ENCODE results near the gene CEBPZ.

The CEBPZ gene

DNA sequence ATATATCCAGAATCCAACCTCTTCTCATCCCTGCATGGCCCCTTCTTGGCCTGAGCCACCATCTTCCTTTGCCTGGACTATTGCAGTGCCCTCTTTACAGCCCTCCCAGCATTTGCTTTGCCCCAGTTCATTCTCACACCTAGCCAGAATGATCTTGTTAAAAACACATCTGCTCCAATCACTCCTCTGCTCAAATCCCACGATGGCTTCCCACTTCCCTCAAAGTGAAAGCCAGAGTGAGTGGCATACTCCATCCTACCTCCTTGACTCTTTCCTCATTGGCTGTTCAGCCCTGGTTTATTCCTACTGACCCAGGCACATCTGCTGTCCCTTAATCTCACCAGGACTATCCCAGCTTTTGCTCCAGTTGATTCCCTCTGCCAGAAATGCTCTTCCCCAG is 57.7 kb downstream of the CEBPZ start:
- Mint-ChIP-seq H3K27me3 (no peaks in the 10 kb centered on the region), H3K4me1 (ENCODE audit: low read depth) (no peaks in the 10 kb centered on the region), H3K9me3 (no peaks in the 10 kb centered on the region), H3K27ac (no peak overlapping the region), H3K36me3 (ENCODE audit: low read depth) (no peaks in the 10 kb centered on the region), H3K4me3 (no peak overlapping the region)
- no peak for DNase-seq

DNA sequence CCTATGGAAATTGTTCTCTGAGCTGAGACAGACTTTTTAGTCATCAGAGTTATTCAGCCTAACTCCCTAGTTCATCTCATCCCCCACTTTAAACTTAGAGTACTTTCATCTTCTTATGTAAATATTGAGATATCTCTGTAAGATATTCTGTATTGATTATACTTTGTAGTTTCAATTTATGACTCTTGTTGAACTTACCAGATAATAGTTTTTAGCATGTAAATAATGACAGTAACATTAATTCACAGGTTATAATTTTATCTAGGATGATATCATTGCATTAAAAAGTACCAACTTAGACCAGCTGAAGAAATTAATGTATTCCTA is 59.8 kb downstream of the CEBPZ start:
- no peaks in the 10 kb centered on the region for H3K36me3 Mint-ChIP-seq (ENCODE audit: low read depth)
- no peaks in the 10 kb centered on the region for H3K9me3 Mint-ChIP-seq
- DNase-seq = no peak
- no peak overlapping the region for H3K27ac Mint-ChIP-seq
- peaks cover 1% of the 10 kb centered on the region for H3K4me1 Mint-ChIP-seq (ENCODE audit: low read depth)
- H3K4me3 Mint-ChIP-seq = no peak overlapping the region
- H3K27me3 Mint-ChIP-seq = no peaks in the 10 kb centered on the region

DNA sequence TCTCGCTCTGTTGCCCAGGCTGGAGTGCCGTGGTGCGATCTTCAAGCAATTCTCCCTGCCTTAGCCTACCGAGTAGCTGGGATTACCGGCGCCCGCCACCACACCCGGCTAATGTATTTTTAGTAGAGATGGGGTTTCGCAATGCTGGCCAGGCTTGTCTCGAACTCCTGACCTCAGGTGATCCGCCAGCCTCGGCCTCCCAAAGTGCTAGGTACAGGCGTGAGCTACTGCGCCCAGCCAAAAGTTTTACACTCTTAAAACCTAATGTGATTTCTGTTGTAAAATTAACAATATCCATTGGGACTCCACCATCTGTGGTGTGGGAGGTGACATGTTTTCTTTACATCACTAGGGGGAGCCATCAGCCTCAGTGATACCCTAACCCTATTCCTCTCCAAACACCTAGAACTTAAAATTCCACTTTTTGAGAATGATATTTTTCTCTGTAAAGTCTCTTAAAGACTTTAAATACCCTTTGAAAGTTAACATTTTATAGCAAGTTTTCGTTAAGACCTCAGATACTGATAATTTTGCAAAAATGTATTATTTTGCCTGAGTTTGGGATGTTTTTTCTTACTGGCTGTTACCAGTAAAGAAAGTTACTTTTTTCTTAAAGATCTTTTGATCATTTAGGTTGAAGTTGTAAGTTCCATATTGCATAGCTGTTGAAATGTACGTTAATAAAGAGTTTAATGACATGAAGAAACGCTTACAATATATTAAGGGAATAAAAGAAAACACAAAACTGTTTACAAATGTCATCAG is 63.0 kb downstream of the CEBPZ start:
- peaks cover 7% of the 10 kb centered on the region for H3K9me3 Mint-ChIP-seq
- H3K4me3 Mint-ChIP-seq = no peak overlapping the region
- no peak for DNase-seq
- H3K27ac Mint-ChIP-seq = no peak overlapping the region
- H3K36me3 Mint-ChIP-seq (ENCODE audit: low read depth) = peaks cover 4% of the 10 kb centered on the region
- peaks cover 1% of the 10 kb centered on the region for H3K4me1 Mint-ChIP-seq (ENCODE audit: low read depth)
- H3K27me3 Mint-ChIP-seq = no peaks in the 10 kb centered on the region

DNA sequence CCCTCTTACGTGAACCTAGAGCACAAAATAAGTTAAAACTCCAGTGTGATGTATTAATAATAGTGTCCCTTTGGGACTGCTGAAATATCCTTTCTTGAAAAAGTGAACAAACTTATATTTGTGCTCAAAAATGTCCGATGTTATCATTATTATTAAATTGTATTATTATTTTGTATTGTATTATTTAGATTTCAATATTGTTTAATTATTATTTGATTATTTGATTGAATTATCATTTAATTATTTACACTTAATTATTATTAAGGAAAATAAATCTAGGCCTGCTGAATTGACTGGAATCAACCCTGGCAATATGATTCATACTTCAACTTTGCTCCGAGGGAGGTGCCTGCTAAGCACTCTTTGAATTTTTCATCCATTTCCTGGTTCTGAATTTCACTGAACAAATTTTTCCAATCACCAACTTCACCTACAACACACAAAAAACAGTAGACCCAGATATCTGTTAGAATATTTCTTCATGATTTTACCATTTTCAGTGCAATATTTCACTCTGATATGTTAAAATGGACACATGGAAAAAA is 63.7 kb downstream of the CEBPZ start:
- Mint-ChIP-seq H3K4me3 (no peak overlapping the region), H3K27ac (no peak overlapping the region), H3K4me1 (ENCODE audit: low read depth) (peaks cover 1% of the 10 kb centered on the region), H3K36me3 (ENCODE audit: low read depth) (peaks cover 4% of the 10 kb centered on the region), H3K27me3 (no peaks in the 10 kb centered on the region), H3K9me3 (peaks cover 7% of the 10 kb centered on the region)
- no peak for DNase-seq

DNA sequence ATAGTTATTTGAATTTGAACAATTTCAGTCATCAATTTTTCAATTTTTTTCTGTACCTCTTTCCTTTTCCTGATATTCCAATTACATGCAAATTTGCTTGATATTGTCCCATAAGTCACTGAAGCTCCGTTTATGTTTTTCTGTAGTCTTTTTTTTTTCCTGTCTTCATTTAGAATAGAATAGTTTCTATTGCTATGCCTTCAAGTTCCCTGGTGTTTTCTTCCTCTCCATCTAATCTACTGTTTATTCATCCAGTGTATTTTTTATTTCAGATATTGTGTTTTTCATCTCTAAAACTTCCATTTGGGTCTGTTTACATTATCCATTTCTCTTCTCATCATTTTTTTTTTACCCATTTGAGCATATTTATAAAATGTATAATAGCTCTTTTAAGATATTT is 66.6 kb downstream of the CEBPZ start:
- Mint-ChIP-seq H3K4me1 (ENCODE audit: low read depth) (peaks cover 3% of the 10 kb centered on the region), H3K36me3 (ENCODE audit: low read depth) (peaks cover 4% of the 10 kb centered on the region), H3K9me3 (peaks cover 7% of the 10 kb centered on the region), H3K27me3 (no peaks in the 10 kb centered on the region), H3K4me3 (no peak overlapping the region), H3K27ac (no peak overlapping the region)
- DNase-seq = no peak

DNA sequence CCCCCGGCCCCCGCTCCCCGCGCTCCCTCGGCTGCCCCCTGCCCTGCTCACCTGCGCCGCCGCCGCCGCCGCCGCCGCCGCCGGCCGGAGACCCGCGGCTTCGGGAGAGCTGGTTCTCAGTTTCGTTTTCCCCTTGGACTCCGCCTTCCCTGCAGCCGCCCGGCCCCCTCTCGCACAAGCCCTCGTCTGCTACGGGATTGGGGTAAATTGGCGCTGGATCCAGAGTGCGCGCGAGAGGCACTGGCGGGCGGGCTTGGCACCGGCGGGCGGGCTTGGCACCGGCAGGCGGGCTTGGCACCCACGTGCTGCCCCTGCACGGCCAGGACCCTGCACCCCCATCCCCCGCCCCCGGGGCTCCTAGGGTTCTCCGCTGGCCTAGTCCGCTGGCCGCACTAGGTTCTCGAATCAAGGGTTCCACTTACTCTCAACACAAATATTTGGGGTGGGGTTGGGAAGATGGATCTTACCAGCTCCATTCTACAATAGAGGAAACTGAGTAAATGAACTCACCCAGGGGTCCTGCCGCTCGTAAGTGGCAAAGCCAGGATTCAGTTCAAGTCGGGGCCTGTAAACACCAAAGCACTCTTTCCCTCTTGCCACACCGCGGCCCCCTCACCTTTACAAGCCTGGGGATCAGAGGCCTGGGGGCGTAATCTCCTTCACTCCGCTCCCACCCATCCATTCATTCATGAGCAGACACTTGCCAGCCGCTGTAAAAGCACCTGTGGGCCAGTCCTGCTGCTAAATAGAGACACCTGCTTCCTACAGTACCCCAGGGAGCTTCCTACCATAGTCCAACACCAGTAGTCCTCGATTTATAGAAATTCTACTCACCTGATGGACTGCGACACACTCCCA is 74.3 kb downstream of the CEBPZ start, which contains the start of gene EIF2AK2:
EIF2AK2 (minus strand) TSS at position 124 of the 858 bp plus-strand sequence. CDS start 9,174 bp downstream, outside the sequence.
- Mint-ChIP-seq H3K27me3 (no peaks in the 10 kb centered on the region), H3K4me3 (peak within 1 kb of the TSS; percentile 88), H3K4me1 (ENCODE audit: low read depth) (peaks cover 48% of the 10 kb centered on the region), H3K36me3 (ENCODE audit: low read depth) (peaks cover 33% of the 10 kb centered on the region), H3K9me3 (peaks cover 2% of the 10 kb centered on the region), H3K27ac (peak within 1 kb of the TSS; percentile 94)
- peak; percentile 84 for DNase-seq

DNA sequence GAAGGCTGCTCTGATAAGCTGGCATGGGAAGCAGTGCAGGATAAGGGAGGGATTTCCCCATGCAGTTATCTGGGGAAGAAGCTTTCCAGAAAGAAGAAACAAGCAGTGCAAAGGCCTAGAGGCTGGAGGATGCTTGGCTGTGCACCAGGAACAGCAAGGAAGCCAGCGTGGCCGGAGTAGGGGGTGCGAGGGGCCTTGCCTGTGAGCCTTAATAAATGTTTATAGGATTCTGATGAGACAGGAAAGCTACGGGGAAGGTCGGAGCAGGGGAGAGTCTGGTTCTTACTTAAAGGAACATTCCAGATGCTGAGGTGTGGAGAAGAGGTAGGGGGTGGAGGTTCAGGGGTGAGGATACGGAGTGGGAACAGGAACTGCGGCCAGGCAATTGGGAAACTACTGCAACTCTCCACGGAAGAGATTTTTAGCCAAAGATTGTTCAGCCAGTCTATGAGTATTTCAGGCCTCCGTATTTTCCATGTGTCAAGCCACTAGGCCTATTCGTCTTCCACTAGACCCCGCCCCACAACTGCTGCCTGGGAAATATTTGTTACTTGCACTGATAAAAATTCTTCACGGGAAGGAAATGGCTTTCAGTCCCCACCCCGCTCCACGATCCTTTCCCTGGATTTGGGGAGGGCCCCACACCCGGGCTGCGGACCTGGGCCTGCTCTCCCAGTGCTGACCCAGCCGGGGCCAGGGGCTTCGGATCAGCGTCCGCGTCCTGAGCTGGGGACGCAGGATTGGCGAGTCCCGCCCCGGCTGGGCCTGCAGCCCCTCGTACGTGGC is 75.1 kb downstream of the CEBPZ start:
- H3K9me3 Mint-ChIP-seq = peaks cover 2% of the 10 kb centered on the region
- peaks cover 52% of the 10 kb centered on the region for H3K4me1 Mint-ChIP-seq (ENCODE audit: low read depth)

DNA sequence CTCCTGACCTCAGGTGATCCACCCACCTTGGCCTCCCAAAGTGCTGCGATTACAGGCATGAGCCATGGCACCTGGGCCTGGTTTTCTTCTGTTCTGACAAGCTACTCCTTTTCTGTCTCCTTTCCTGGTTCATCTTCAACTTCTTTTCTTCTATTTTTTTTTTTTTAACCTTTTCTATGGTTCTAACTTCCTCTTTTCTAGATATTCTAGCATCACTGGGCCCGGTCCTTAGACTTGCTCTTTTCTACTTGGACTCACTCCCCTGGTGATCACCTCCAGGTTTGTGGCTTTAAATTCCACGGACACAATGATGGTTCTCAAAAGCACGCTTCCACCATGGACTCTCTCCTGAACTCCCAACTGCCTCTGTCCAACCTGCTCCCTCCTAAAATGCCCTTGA is 76.6 kb downstream of the CEBPZ start:
- Mint-ChIP-seq H3K27me3 (no peaks in the 10 kb centered on the region), H3K27ac (no peak overlapping the region), H3K9me3 (peaks cover 2% of the 10 kb centered on the region), H3K4me1 (ENCODE audit: low read depth) (peaks cover 62% of the 10 kb centered on the region), H3K4me3 (no peak overlapping the region), H3K36me3 (ENCODE audit: low read depth) (peaks cover 43% of the 10 kb centered on the region)
- no peak for DNase-seq

More for the DNA sequence above, 75.1 kb downstream of the CEBPZ start:
- peak overlapping the region; percentile 88 for H3K4me3 Mint-ChIP-seq
- no peaks in the 10 kb centered on the region for H3K27me3 Mint-ChIP-seq
- peak overlapping the region; percentile 94 for H3K27ac Mint-ChIP-seq
- peaks cover 39% of the 10 kb centered on the region for H3K36me3 Mint-ChIP-seq (ENCODE audit: low read depth)
- DNase-seq = no peak

DNA sequence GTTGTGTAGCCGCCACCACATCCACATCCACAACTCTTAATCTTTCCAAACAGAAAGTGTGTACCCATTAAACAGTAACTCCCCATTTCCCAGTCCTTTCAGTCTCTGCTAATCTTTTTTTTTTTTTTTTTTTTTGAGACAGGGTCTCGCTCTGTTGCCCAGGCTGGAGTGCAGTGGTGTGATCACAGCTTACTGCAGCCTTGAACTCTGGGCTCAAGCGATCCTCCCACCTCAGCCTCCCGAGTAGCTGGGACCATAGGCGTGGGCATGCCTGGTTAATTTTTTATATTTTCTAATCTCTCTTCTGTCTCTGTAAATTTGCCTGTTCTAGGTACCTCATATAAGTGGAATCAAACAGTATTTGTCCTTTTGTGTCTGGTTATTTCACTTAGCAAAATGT is 78.2 kb downstream of the CEBPZ start:
- Mint-ChIP-seq H3K27me3 (no peaks in the 10 kb centered on the region), H3K27ac (no peak overlapping the region), H3K4me1 (ENCODE audit: low read depth) (peaks cover 62% of the 10 kb centered on the region), H3K36me3 (ENCODE audit: low read depth) (peaks cover 57% of the 10 kb centered on the region), H3K9me3 (peaks cover 2% of the 10 kb centered on the region), H3K4me3 (no peak overlapping the region)
- no peak for DNase-seq
